SU-DHL-6 (cell line): ENCODE results near the gene ALAS1.

ENCODE experiments used
- EZH2phosphoT487 ChIP-seq: fragments of 200-600 bp; sonication (generic), shearing (Covaris generic); conservative IDR thresholded peaks from 2 replicates; pipeline ENCODE4 v1.6.1; 2018; ENCODE audit warnings: mild to moderate bottlenecking, antibody characterized with exemption, low read length, moderate library complexity, mixed read lengths
- TF ChIP-seq, protein P1 (sequence below): fragments of 200-600 bp; sonication (generic); IDR thresholded peaks from one replicate; pipeline ENCODE4 v1.5.1; 2017; ENCODE audit warnings: antibody characterized with exemption, mild to moderate bottlenecking, low read length, moderate library complexity; ENCODE audit not compliant: insufficient read depth, poor library complexity, severe bottlenecking

DNA sequence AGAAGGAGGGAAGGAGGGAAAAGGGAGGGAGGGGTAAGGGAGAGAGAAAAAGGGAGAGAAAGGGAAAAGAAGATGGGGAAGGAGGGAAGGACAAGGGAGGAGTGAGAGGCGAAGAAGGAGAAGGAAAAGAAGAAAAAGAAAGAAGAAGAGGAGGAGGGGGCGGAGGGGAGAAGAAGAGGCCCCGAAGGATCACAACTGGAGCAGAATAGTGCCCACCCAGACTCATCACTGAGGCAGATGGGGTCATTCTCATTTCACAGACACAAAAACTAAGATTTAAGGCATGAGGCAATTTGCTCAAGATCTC lies 2.7 kb upstream of the ALAS1 start:
- TF ChIP-seq, protein P1, sequence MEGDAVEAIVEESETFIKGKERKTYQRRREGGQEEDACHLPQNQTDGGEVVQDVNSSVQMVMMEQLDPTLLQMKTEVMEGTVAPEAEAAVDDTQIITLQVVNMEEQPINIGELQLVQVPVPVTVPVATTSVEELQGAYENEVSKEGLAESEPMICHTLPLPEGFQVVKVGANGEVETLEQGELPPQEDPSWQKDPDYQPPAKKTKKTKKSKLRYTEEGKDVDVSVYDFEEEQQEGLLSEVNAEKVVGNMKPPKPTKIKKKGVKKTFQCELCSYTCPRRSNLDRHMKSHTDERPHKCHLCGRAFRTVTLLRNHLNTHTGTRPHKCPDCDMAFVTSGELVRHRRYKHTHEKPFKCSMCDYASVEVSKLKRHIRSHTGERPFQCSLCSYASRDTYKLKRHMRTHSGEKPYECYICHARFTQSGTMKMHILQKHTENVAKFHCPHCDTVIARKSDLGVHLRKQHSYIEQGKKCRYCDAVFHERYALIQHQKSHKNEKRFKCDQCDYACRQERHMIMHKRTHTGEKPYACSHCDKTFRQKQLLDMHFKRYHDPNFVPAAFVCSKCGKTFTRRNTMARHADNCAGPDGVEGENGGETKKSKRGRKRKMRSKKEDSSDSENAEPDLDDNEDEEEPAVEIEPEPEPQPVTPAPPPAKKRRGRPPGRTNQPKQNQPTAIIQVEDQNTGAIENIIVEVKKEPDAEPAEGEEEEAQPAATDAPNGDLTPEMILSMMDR = no peak
- TF ChIP-seq EZH2phosphoT487 = no peak
